ENCODE measurements around the gene BCLAF1.

The BCLAF1 gene

DNA sequence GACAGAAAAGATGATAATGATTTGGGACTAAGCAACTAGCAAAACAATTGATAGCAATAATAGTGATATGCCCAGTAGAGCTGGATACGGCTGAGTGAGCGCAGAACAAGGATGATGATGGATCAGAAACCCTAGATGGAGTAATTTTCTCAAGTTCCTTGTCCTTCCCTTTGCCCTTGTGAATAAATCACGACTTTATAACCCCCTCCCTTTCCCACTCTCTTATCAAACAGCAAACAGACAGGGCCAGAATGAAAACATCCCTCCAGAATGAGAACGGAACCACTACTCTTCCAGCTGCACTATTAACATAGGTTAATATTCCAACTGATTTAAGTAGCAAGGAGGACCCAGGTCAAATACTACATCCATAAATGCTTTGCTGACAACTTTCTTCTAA lies 38.3 kb downstream of the BCLAF1 start:
- H2BK15ac ChIP-seq (ENCODE audit: low read depth, poor library complexity, severe bottlenecking), result no peak overlapping the region
- no peaks in the 10 kb centered on the region for H3K27me3 ChIP-seq (ENCODE audit: control insufficient read depth in 1 of 2, insufficient read depth in 1 of 2, low read length in 2 of 2)
- no peak overlapping the region for H4K8ac ChIP-seq (ENCODE audit: low read length)
- no peak overlapping the region for H2AK5ac ChIP-seq (ENCODE audit: low read length, severe bottlenecking)
- H2AFZ ChIP-seq (ENCODE audit: low read depth, low read length), result no peak overlapping the region
- no peak overlapping the region for H3K18ac ChIP-seq (ENCODE audit: low read depth in 1 of 2, low read length in 2 of 2)
- no peaks in the 10 kb centered on the region for H3K4me1 ChIP-seq (ENCODE audit: control insufficient read depth, insufficient read depth, low read depth, low read length)
- peak overlapping the region in 1 of 2 experiments; percentile 98 for H3K4me3 ChIP-seq (ENCODE audit: insufficient read depth in 1 of 2, low read depth in 1 of 2, low read length in 2 of 2)
- peaks cover 6% of the 10 kb centered on the region for H3K79me1 ChIP-seq (replicated peaks; ENCODE audit: low read length, poor library complexity, severe bottlenecking)
- H3K36me3 ChIP-seq (ENCODE audit: control insufficient read depth in 1 of 2, insufficient read depth in 2 of 2, low read depth in 1 of 2, low read length in 2 of 2), result peaks cover 3 to 5% of the 10 kb centered on the region in 2 experiments
- H2BK120ac ChIP-seq (ENCODE audit: low read depth, low read length), result no peak overlapping the region
- DNase-seq, result no peak
- no peak overlapping the region for H4K91ac ChIP-seq (ENCODE audit: low read length)
- no peak overlapping the region for H3K4ac ChIP-seq (ENCODE audit: low read depth in 1 of 2, low read length in 2 of 2)
- H3K23ac ChIP-seq (ENCODE audit: low read length in 2 of 2), result no peak overlapping the region
- H3K9me3 ChIP-seq (ENCODE audit: control insufficient read depth, low read length), result no peaks in the 10 kb centered on the region
- H3K4me2 ChIP-seq (ENCODE audit: low read length, poor library complexity, severe bottlenecking), result no peak overlapping the region
- WGBS, result 61% methylated on average over 4 of the region's 4 CpGs
- H3K14ac ChIP-seq (ENCODE audit: low read length in 2 of 2), result no peak overlapping the region
- peak overlapping the region; percentile 91 for H3K9ac ChIP-seq (ENCODE audit: low read length)
- H2BK12ac ChIP-seq (ENCODE audit: low read length in 2 of 2), result no peak overlapping the region
- H2BK5ac ChIP-seq (ENCODE audit: low read depth, low read length, poor library complexity, severe bottlenecking), result no peak overlapping the region
- no peak overlapping the region for H3K27ac ChIP-seq (ENCODE audit: low read length, poor library complexity, severe bottlenecking)

DNA sequence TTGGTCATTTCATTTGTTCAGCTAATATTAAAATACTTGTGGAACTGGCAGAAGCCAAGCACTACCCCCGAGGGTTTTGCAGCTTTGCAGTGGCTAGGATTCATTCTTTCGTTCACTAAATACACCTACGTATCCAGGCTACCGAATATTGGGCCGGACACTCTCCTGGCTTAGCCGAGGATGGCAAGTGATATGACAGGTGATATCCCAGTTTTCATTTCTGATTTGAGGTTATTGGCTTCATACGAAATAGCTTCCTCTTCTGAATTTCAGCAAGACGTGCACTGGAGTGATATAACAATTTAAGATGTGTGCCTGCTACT lies 39.0 kb downstream of the BCLAF1 start:
- no peaks in the 10 kb centered on the region for H3K9me3 ChIP-seq (ENCODE audit: control insufficient read depth, low read length)
- DNase-seq, result no peak
- no peak overlapping the region for H2BK12ac ChIP-seq (ENCODE audit: low read length in 2 of 2)
- peak overlapping the region; percentile 67 for H4K8ac ChIP-seq (ENCODE audit: low read length)
- no peak overlapping the region for H3K14ac ChIP-seq (ENCODE audit: low read length in 2 of 2)
- no peak overlapping the region for H4K91ac ChIP-seq (ENCODE audit: low read length)
- no peak overlapping the region for H2AK5ac ChIP-seq (ENCODE audit: low read length, severe bottlenecking)
- peak overlapping the region; percentile 91 for H3K9ac ChIP-seq (ENCODE audit: low read length)
- WGBS, result 0% methylated on average over 7 of the region's 8 CpGs
- H2AFZ ChIP-seq (ENCODE audit: low read depth, low read length), result peak overlapping the region; percentile 10
- peak overlapping the region in 1 of 2 experiments; percentile 55 for H3K4ac ChIP-seq (ENCODE audit: low read depth in 1 of 2, low read length in 2 of 2)
- peak overlapping the region; percentile 48 to 61 for H3K18ac ChIP-seq (ENCODE audit: low read depth in 1 of 2, low read length in 2 of 2)
- peaks cover 4% of the 10 kb centered on the region for H3K79me1 ChIP-seq (replicated peaks; ENCODE audit: low read length, poor library complexity, severe bottlenecking)
- H3K36me3 ChIP-seq (ENCODE audit: control insufficient read depth in 1 of 2, insufficient read depth in 2 of 2, low read depth in 1 of 2, low read length in 2 of 2), result peaks cover 0 to 5% of the 10 kb centered on the region in 2 experiments
- peak overlapping the region; percentile 67 to 98 for H3K4me3 ChIP-seq (ENCODE audit: insufficient read depth in 1 of 2, low read depth in 1 of 2, low read length in 2 of 2)
- H3K4me1 ChIP-seq (ENCODE audit: control insufficient read depth, insufficient read depth, low read depth, low read length), result no peaks in the 10 kb centered on the region
- H3K27ac ChIP-seq (ENCODE audit: low read length, poor library complexity, severe bottlenecking), result peak overlapping the region; percentile 66
- H3K4me2 ChIP-seq (ENCODE audit: low read length, poor library complexity, severe bottlenecking), result peak overlapping the region; percentile 74
- H3K27me3 ChIP-seq (ENCODE audit: control insufficient read depth in 1 of 2, insufficient read depth in 1 of 2, low read length in 2 of 2), result no peaks in the 10 kb centered on the region
- no peak overlapping the region for H3K23ac ChIP-seq (ENCODE audit: low read length in 2 of 2)
- H2BK120ac ChIP-seq (ENCODE audit: low read depth, low read length), result no peak overlapping the region
- peak overlapping the region; percentile 77 for H2BK15ac ChIP-seq (ENCODE audit: low read depth, poor library complexity, severe bottlenecking)
- no peak overlapping the region for H2BK5ac ChIP-seq (ENCODE audit: low read depth, low read length, poor library complexity, severe bottlenecking)

DNA sequence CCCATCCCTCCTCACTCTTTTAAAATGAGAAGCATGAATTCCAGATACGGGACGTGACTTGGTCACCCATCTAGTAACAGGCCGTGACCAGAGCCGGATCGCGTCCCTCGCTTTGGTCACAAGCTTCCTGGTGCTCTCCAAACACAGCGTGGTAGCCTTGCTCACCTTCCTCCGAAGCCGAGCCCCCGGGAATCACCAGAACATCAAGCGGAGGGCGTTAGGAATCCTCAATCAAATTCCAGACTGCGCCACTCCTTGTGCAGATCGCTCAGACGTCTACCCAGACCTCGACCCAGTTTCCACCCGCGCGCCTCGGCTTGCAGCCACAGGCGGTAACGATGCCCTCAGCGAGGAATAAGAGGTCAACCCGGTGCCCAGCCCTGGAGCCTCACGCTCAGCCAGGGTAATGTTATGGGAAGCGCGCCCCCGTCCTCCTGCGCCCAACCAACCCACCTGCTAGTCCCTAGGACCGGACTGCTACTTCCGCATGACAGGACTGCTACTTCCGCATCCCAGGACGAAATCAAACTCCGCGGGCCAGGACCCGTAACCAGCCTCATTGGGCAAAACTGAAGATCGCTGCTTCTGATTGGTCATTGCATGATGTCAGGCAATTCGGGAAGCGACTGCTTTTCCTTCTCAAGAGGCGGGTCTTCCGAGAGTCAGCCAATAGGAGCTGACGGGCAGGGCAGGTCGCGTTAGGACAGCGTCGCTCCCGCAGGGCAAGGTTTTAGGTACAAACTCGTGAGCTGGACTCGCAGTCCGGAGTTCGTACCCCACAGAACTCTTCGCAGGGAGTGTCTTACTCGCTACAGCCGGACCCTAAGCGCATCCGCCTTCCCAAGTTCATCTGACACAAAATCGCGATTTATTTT lies 39.6 kb downstream of the BCLAF1 start, which contains the start of gene MTFR2:
MTFR2 (minus strand) TSS at position 501 of the 875 bp plus-strand sequence. CDS start 1,212 bp downstream, outside the sequence.
- Histone ChIP-seq H3K23ac (ENCODE audit: low read length in 2 of 2) (no peak within 1 kb of the TSS), H3K4me2 (ENCODE audit: low read length, poor library complexity, severe bottlenecking) (peak within 1 kb of the TSS; percentile 78), H2BK12ac (ENCODE audit: low read length in 2 of 2) (no peak within 1 kb of the TSS), H4K8ac (ENCODE audit: low read length) (peak within 1 kb of the TSS; percentile 67), H3K79me1 (replicated peaks; ENCODE audit: low read length, poor library complexity, severe bottlenecking) (peaks cover 6% of the 10 kb centered on the region), H2BK120ac (ENCODE audit: low read depth, low read length) (no peak within 1 kb of the TSS), H3K27me3 (ENCODE audit: control insufficient read depth in 1 of 2, insufficient read depth in 1 of 2, low read length in 2 of 2) (no peaks in the 10 kb centered on the region), H3K4me3 (ENCODE audit: insufficient read depth in 1 of 2, low read depth in 1 of 2, low read length in 2 of 2) (peak within 1 kb of the TSS; percentile 83 to 98), H3K9ac (ENCODE audit: low read length) (peak within 1 kb of the TSS; percentile 91), H2AK5ac (ENCODE audit: low read length, severe bottlenecking) (no peak within 1 kb of the TSS), H3K4ac (ENCODE audit: low read depth in 1 of 2, low read length in 2 of 2) (peak within 1 kb of the TSS in 1 of 2 experiments; percentile 55), H3K27ac (ENCODE audit: low read length, poor library complexity, severe bottlenecking) (peak within 1 kb of the TSS; percentile 66), H2AFZ (ENCODE audit: low read depth, low read length) (peak within 1 kb of the TSS; percentile 43), H4K91ac (ENCODE audit: low read length) (peak within 1 kb of the TSS; percentile 28), H3K14ac (ENCODE audit: low read length in 2 of 2) (no peak within 1 kb of the TSS), H3K9me3 (ENCODE audit: control insufficient read depth, low read length) (no peaks in the 10 kb centered on the region), H3K4me1 (ENCODE audit: control insufficient read depth, insufficient read depth, low read depth, low read length) (no peaks in the 10 kb centered on the region), H3K36me3 (ENCODE audit: control insufficient read depth in 1 of 2, insufficient read depth in 2 of 2, low read depth in 1 of 2, low read length in 2 of 2) (peaks cover 0 to 5% of the 10 kb centered on the region in 2 experiments), H3K18ac (ENCODE audit: low read depth in 1 of 2, low read length in 2 of 2) (peak within 1 kb of the TSS; percentile 48 to 61), H2BK15ac (ENCODE audit: low read depth, poor library complexity, severe bottlenecking) (peak within 1 kb of the TSS; percentile 77), H2BK5ac (ENCODE audit: low read depth, low read length, poor library complexity, severe bottlenecking) (no peak within 1 kb of the TSS)
- WGBS, result under 1% methylated on average over 56 of the region's 59 CpGs
- peak; percentile 100 for DNase-seq

DNA sequence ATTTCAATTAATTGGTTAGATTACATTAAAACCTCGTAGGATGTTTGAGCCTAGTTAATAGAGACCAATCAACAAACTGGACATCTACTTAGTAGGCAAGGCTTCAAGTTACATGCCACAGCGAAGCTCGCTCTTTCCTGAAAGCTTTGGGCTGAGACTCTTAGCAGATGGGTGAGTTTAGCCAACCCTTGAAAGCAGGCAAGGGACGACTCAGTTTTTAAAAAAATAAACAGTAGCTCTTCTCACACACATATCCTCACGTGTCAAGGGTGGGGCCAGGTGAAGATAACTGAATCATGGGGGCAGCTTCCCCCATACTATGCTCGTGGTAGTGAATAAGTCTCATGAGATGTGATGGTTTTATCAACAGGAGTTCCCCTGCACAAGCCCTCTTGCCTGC lies 40.3 kb downstream of the BCLAF1 start:
- Histone ChIP-seq H3K23ac (ENCODE audit: low read length in 2 of 2) (no peak overlapping the region), H3K4me3 (ENCODE audit: insufficient read depth in 1 of 2, low read depth in 1 of 2, low read length in 2 of 2) (peak overlapping the region; percentile 83 to 98), H3K18ac (ENCODE audit: low read depth in 1 of 2, low read length in 2 of 2) (no peak overlapping the region), H3K14ac (ENCODE audit: low read length in 2 of 2) (no peak overlapping the region), H3K27me3 (ENCODE audit: control insufficient read depth in 1 of 2, insufficient read depth in 1 of 2, low read length in 2 of 2) (no peaks in the 10 kb centered on the region), H3K27ac (ENCODE audit: low read length, poor library complexity, severe bottlenecking) (no peak overlapping the region), H2BK120ac (ENCODE audit: low read depth, low read length) (no peak overlapping the region), H4K8ac (ENCODE audit: low read length) (no peak overlapping the region), H2AFZ (ENCODE audit: low read depth, low read length) (no peak overlapping the region), H2BK12ac (ENCODE audit: low read length in 2 of 2) (no peak overlapping the region), H3K4ac (ENCODE audit: low read depth in 1 of 2, low read length in 2 of 2) (no peak overlapping the region), H3K4me1 (ENCODE audit: control insufficient read depth, insufficient read depth, low read depth, low read length) (no peaks in the 10 kb centered on the region), H2BK15ac (ENCODE audit: low read depth, poor library complexity, severe bottlenecking) (no peak overlapping the region), H4K91ac (ENCODE audit: low read length) (no peak overlapping the region), H2BK5ac (ENCODE audit: low read depth, low read length, poor library complexity, severe bottlenecking) (no peak overlapping the region), H3K79me1 (replicated peaks; ENCODE audit: low read length, poor library complexity, severe bottlenecking) (peaks cover 6% of the 10 kb centered on the region), H3K4me2 (ENCODE audit: low read length, poor library complexity, severe bottlenecking) (peak overlapping the region; percentile 78), H3K9ac (ENCODE audit: low read length) (peak overlapping the region; percentile 91), H3K36me3 (ENCODE audit: control insufficient read depth in 1 of 2, insufficient read depth in 2 of 2, low read depth in 1 of 2, low read length in 2 of 2) (peaks cover 0 to 4% of the 10 kb centered on the region in 2 experiments), H2AK5ac (ENCODE audit: low read length, severe bottlenecking) (no peak overlapping the region), H3K9me3 (ENCODE audit: control insufficient read depth, low read length) (no peaks in the 10 kb centered on the region)
- DNase-seq, result peak; percentile 29
- WGBS, result 29% methylated on average over 6 of the region's 6 CpGs

Measured in mesenchymal stem cell (in vitro differentiated cells and primary cell).